HG03066 (cell line): ENCODE results near the gene ATXN1.

Experiments
- ATAC-seq: cut with Tn5 transposase; IDR thresholded peaks from one replicate; pipeline ENCODE4 v1.9.1; 2021; ENCODE audit warnings: low read depth; ENCODE audit not compliant: unreplicated experiment

The ATXN1 gene

GRCh38 chr6:16747232-16748024 is 13.8 kb downstream of the ATXN1 start:
- ATAC-seq: no peak

DNA sequence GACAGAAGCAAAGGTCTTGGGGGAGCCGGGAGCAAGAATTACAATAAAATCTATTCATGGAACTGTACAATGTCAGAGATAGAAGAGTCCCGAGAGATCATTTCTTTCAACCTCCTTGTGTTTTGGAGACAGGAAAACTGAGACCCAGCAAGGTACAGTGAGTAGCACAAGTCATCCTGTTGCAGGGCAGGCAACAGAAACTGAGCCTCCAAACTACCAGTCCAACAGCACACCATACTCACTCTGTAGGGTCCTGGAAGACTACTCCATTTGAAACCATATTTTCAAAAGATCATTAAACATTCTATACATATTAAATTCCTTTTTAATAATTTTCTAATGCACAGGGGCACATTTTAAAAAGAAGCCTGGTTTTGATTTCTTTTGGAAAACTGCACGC is 14.4 kb downstream of the ATXN1 start:
- ATAC-seq: no peak

- no peak for ATAC-seq
Observed at GRCh38 chr6:16746401-16746800, 14.9 kb downstream of the ATXN1 start.

DNA sequence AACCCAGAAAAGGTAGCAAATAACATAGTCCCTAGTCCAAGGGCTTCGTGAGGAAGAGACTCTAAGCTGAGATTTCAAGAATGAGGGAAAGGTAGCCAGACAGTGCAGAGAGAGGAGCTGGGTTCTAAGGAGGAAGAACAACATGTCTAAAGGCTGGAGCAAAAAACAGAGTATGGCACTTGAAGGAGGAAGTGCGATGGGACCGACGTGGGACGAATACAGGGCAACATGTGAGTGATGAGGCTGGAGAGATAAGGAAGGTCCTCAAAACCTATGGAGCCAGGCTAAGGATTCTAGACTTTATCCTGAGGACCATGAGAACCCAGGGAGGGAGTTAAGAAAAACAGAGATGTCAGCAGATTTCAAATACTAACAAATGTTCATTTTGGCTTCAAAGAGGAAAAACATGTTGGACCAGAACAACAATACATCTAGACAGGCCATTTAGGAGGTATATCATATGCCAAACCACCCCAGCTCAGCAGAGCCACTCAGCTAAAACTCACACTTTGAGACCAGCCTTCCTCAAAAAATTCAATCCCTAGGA is 17.5 kb downstream of the ATXN1 start:
- ATAC-seq: no peak

GRCh38 chr6:16742116-16742515 is 19.1 kb downstream of the ATXN1 start:
- ATAC-seq: no peak

DNA sequence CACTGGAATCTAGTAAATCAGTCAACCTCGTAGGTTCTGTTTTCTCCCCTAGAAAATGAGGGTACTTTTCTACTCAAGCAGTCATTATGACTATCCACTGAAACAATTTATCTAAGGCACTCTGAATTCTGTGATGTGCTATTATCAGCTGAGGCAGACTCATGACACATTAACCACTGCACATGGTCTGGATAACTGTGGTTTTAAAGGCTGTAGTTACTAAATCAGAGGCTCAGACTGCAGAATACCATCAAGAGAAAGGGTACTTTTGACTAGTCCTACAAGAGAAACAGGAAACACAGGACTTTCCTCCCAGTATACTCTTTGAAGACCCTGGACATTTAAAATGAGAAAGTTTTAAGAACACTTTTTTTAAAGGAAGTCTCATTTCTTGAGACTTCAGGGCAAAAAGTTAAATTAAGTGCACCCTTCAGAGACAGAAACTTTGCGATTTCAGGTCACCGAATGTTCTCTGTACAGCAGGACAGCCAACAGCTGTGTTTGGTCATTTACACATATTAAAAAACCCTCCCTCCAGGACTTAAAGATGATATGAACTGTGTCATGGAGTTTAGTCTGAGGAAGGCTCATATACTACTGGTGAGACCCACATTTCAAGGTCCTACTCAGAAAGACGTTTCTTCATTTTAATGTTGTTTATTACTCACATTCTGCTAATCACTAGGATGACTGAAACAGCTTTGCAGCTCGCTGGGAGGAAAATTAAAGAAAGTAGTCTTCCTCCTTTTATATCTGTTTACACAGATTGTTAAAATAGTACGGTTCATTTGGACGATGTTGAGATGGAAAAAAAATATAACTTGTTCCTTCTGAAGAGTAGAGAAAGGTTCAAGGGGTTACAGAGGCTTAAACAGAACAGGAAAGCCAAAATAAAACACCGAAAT is 19.9 kb downstream of the ATXN1 start:
- ATAC-seq: no peak

- no peak for ATAC-seq
Observed at GRCh38 chr6:16740097-16740496, 21.2 kb downstream of the ATXN1 start.

GRCh38 chr6:16739329-16739801 is 21.9 kb downstream of the ATXN1 start:
- ATAC-seq: no peak

DNA sequence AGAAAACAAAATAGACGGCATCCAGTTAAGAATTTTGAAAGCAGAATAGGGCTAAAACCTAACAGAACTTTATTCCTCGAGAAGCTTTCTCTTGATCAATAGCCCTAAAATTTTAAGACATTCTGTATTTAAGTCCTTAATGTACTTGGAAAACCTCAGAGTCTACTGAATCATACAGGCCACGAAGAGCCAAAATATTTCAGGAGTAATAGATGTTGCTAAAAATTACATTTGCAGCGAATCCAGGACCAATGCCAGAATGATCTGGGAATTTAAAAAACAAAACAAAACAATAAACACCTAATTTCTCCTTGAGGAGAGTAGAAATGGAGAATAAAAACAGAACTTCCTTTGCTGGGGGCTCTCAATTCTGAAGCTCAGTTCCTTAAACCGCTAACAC is 23.3 kb downstream of the ATXN1 start:
- ATAC-seq: no peak

DNA sequence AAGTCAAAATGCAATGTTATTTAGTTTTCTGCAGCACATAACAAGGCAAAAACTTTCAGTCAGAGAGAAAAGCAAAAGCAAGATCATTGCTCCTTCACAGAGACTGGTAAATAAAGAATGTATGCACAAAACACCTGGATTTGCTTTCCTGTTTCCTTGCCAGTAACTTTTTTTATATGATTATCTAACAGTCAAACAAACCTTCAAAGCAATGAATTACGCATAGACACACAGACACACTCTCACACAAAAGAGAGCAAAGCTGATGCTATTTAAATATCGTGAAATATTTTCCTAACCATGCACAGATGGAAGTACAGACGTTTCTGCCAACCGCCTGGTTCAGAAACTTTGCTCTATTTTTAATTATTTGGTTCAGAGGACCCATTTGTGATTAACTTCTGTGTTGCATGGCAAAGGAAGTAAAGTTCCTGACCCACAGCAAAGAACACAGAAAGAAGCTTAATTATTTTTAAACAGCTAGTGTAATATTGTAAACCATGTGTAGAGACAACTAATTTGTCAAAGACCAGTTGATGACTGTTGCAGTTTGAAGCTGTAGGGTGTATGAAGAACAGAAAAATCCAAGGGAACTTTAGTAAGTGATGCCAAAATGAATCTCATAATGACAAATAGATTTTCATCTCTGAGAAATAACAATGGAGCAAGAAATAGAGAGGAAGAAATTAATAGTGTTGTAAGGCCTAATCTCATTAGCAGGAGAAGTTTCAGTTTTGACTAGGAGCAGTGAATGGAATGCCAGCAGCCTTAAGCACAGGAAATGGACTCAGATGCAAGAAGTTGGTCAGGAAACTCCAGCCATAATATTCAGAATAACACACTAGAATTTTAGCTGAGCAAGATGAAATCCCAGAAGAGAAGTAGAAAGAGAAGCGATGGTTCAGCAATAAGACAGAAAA is 24.1 kb downstream of the ATXN1 start:
- no peak for ATAC-seq

GRCh38 chr6:16735014-16735413 is 26.2 kb downstream of the ATXN1 start:
- no peak for ATAC-seq

GRCh38 chr6:16733085-16733484 is 28.2 kb downstream of the ATXN1 start:
- no peak for ATAC-seq

DNA sequence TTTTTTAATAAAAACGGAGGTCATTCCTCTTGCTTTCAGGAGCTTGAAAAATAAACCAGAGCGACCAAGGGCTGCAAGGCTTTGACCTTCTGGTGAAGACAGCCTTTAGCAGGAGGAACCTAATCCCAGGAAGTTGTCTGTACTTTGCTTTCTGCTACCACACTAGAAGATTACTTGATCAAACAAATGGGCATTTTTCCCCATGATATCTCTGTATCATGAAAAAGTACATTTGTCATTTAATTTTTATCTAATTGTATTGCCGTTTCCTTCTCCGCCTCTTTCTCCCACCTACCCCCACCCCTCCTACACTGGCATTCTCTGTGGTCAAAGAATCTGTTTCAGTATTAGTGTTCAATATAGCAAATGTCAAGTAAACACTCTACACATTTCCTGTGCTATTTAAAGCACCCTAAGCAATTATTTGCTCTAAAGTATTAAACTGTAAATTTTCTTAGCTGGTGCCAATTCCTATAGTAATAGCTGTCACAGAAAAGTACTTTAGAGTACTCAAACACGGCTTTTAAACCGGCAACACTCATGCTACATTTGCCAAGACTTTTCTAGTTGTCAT is 29.7 kb downstream of the ATXN1 start:
- peak; percentile 96 for ATAC-seq

- ATAC-seq: no peak
Observed at GRCh38 chr6:16730738-16731477, 30.4 kb downstream of the ATXN1 start.

- ATAC-seq: no peak
Observed at GRCh38 chr6:16729744-16730143, 31.5 kb downstream of the ATXN1 start.

DNA sequence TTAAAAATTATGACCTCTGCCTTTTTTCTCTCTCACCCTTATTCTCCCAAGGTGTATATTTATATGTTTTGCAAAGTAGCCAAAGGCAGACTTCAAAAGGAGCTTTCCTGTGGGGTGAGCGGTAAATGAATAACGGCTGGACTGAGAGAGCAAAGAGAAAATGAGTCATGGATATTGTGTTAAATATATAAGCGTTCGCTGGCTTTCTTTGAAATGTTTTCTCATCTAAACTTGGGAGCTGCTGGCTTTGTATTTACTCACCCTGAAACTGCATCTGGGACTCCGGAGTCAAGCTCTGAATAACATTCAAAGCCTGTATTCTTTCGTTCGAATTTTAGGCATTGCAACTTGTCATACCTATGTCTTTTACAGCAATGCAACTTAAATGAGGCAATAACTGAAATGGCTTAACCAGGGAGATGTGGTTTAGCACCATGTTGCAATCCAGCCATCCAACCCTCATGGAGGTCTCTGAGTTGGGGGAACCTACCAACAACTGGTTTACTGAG is 32.0 kb downstream of the ATXN1 start:
- ATAC-seq: no peak

GRCh38 chr6:16728513-16729182 is 32.6 kb downstream of the ATXN1 start:
- ATAC-seq: no peak

GRCh38 chr6:16727996-16728395 is 33.3 kb downstream of the ATXN1 start:
- no peak for ATAC-seq
